Activated CD4-positive, alpha-beta T cell treated with anti-CD3 and anti-CD28 coated beads, Interleukin-2, Interleukin-4, amounts not matched to agents 100 ng/mL and 50 ng/mL, durations not matched to agents 16 hours and 8 hours (primary cell): Measurements from ENCODE around the gene RPS23.
A peak's percentile ranks its signal among the peaks of the same experiment; 100 is the strongest.

Experiments used
- DNase-seq: peaks from one replicate; pipeline ENCODE4 v3.0.0-alpha.2; 2020; ENCODE audit warnings: low spot score

RPS23 gene

DNA sequence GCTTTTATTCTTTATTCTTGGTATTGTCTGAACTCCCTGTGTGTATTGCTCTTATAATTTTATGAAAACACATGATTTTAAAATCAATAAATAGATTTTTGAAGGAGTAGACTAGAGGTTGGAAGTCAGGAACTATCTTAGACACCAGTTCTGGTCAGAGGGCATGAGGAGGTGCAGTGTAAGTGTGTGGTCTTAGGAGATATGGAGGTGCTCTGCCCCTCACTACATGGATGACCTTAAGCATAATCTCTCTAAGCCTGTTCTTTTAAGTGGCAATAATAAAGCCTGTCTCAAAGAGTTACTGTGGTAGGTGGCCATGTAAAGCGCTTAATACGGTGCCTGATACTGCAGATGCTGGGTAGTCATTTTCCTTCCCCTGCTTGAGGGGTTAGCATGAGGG lies 34.0 kb downstream of the RPS23 start:
- DNase-seq, result no peak

DNA sequence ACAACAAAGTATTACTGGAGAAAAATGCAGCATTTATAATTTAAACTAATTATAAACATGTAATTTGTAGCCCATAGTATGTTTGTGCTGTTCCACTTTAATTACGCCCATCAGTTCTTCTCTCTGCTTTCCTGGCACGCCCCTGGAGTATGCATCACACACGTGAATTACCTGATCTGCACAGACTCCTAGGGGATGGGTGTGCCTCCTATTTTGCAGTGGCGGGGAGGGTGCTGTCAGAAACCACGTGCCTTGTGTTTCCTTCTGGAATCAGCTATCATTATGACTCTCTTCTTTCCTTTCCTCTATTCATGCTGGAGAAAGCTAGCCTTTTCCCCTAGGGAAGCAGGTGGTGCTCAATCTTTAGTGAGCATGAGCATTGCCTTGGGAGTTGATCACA lies 43.3 kb downstream of the RPS23 start:
- DNase-seq, result no peak

DNA sequence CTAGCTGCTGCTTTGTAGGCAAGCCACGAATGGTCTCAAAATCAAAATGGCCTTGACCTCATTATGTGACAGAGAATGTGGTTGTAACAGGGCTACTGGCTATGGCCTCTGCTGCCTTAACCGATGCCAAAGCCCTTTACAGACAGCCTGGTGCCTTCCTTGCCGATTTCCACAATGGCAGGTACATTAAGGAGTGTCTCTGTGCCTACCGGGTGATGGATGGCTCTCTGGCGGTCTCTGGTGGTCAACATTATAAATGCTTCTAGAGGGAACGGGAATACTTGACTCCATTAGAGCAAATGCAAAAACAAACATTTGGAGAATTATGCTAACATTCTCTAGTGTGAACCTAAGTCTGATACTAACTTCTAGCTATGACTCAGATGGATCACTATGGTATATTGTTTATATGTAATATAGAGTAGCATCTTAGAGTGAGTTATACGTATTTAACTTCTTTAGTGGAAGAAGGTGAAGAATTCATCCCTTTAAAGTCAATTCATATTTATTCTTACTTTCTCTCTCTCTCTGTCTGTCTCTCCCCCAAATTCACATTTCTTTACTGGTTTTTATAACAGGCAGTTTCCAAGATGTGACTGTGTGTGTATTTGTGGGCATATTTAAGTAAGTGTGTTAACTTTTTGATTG lies 52.5 kb downstream of the RPS23 start:
- DNase-seq, result peak; percentile 72
